GM19035 (cell line): ENCODE results near the gene GMPS.

Experiments used
- ATAC-seq: cut with Tn5 transposase; IDR thresholded peaks from one replicate; pipeline ENCODE4 v1.9.1; 2021; ENCODE audit not compliant: unreplicated experiment

GMPS gene

GRCh38 chr3:155991212-155991611 is 120.8 kb downstream of the GMPS start:
- no peak for ATAC-seq

- ATAC-seq, result no peak
These were observed 121.4 kb downstream of the GMPS start for GRCh38 chr3:155991847-155992246.
